Astrocyte of the cerebellum (primary cell): ENCODE results near the gene GRIA1.

ENCODE experiments used
- DNase-seq: peaks from one replicate; pipeline ENCODE4 v3.0.0-alpha.2; 2011; ENCODE audit warnings: low read depth
- H3K4me3 ChIP-seq: 2 replicates; pipeline ENCODE4 v1.5.1; 2011; ENCODE audit warnings: mild to moderate bottlenecking, low read depth, low read length, moderate library complexity
- CTCF ChIP-seq: IDR thresholded peaks from 2 replicates; pipeline ENCODE4 v1.5.1; 2012; ENCODE audit warnings: low read length, low read depth, moderate library complexity, mild to moderate bottlenecking; ENCODE audit errors: missing control alignments
- in situ Hi-C: cut with HindIII; loops from 2 replicates; pipeline ENCODE4 v1.10.0; 2017; ENCODE audit warnings: low sequenced_read_pairs

The GRIA1 gene

GRCh38 chr5:153543959-153544470, 53.5 kb downstream of the GRIA1 start:
- no peak overlapping the region for H3K4me3 ChIP-seq
- no peak for DNase-seq
- in situ Hi-C loops: no loop called here
- no peak for TF ChIP-seq CTCF

GRCh38 chr5:153544706-153545105, 54.2 kb downstream of the GRIA1 start:
- no peak overlapping the region for H3K4me3 ChIP-seq
- no peak for DNase-seq
- no peak for TF ChIP-seq CTCF
- in situ Hi-C loops: no loop called here

GRCh38 chr5:153546566-153546965, 56.1 kb downstream of the GRIA1 start:
- in situ Hi-C loops: no loop called here
- no peak overlapping the region for H3K4me3 ChIP-seq
- peak; percentile 55 for DNase-seq
- TF ChIP-seq CTCF: no peak

GRCh38 chr5:153551537-153552079, 61.1 kb downstream of the GRIA1 start:
- H3K4me3 ChIP-seq: no peak overlapping the region
- peak; percentile 83 for DNase-seq
- no peak for TF ChIP-seq CTCF
- in situ Hi-C loops: no loop called here

GRCh38 chr5:153552886-153553285, 62.4 kb downstream of the GRIA1 start:
- H3K4me3 ChIP-seq: no peak overlapping the region
- in situ Hi-C loops: no loop called here
- no peak for DNase-seq
- TF ChIP-seq CTCF: no peak

- in situ Hi-C loops: no loop called here
- no peak overlapping the region for H3K4me3 ChIP-seq
- DNase-seq: no peak
- TF ChIP-seq CTCF: no peak
Measured at GRCh38 chr5:153555420-153556114, 65.1 kb downstream of the GRIA1 start.
